ENCODE data around the gene FGF12.

FGF12 gene

DNA sequence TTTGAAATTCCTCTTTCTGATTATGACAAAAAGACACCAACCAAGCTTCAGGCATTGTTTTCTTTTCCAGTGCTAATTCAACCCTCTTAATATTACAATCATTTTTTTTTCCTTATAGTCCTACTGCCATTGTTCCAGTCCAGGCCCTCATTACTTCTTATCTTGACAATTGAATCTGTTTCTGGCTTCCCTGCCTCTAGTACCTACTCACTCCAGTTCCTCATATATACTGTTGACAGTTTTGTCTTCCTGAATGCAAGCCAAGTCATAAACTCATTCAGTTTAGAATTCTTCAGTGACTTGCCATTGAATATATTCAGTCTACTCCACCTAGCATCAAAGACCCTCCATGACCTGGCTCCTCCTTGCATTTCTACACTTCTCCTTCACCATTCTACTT lies 507.4 kb downstream of the FGF12 start:
- in situ Hi-C loops (cut with HindIII; ENCODE audit: low sequenced_read_pairs), result no loop called here

DNA sequence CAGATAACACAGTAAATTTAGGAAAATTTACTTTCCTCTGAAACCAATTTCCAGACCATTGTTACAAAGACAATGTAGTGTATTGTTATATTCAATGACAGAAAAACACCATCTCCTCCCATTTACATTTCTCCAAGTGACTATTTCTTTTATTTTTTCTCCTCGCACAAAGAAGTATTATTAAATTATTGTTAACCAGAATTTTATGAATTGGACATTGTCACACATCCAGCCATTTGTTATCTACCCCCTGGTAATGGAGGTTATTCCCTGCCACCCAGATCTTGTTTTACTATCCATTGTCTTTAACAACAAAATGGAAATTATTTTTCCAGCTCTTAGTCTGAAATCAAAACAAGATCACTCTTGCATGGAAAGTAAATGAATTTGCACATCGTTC lies 511.3 kb downstream of the FGF12 start:
- in situ Hi-C loops (cut with HindIII; ENCODE audit: low sequenced_read_pairs), result no loop called here

DNA sequence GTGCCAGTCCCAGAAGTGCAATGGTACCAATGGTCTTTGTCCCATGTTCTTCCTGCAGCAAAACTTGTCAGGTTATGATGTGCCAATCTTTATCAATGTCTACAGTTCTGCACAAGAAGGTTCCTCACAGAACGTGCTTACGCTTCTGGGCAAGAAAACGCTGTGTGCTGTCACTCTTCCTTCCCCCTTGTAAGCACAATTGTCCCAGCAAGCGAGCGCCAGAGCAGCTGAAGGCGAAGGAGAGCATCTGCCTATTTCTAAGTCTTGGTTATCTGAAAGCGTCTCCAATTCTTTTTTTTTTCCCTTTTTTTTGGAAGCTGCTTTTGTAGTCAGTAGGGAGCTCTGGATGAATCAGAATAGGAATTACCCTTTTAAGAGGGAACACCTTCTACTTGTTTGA lies 514.4 kb downstream of the FGF12 start:
- in situ Hi-C loops (cut with HindIII; ENCODE audit: low sequenced_read_pairs), result no loop called here

DNA sequence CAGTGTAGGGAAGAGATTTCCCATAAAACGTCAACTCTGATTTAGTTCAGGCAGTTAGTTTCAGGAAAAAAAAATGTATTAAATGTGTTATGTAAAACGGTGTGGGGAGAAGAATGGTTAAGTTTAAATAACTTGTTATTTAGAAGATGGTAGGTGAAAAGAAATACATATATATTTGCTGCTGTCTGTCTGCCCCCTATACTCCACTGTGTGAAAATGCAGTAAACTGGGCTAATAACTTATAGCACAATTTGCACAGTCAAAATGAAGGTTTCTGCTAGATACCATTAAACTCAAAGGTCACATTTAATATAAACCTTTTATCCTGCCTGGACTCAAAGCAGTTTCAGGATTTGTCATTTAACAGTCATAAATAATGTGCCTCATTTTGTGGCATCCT lies 515.0 kb downstream of the FGF12 start:
- in situ Hi-C loops (cut with HindIII; ENCODE audit: low sequenced_read_pairs), result no loop called here

DNA sequence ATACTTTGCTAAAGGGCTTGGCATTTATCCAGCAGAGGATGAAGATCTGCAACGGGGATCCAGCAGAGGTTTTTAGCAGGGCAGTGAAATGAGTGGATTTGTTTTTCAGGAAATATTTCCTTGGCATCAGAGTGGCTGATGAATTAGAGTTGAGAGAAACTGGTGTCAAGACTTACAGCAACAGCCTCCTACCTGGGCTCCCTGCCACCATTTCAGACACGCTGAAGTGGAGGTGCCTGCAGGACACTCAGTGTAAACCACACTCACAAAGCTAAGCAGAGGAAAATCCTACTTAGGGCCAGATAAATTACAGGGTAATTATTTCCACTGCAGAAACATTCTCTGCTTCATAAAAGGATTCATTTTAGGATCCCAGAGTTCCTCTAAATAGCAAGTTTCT lies 519.7 kb downstream of the FGF12 start:
- in situ Hi-C loops (cut with HindIII; ENCODE audit: low sequenced_read_pairs), result no loop called here

DNA sequence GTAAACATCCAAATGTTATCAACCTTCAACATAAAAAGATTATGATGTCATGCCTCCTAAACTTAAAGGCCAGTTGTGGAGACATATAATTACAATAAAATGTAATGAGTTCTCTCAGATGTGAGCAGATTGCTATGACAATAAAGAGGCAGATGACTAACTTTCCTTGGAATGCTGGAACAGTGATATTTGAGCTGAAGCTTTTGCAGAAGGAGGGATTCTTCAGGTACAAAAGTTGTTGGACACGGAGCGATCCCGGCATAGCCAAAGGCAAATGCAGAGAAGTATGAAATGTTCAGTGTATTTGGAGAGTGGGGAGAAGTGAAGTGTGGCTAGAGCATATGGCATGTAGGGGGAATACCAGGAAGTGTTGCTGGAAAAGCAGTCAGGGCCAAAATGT lies 520.1 kb downstream of the FGF12 start:
- in situ Hi-C loops (cut with HindIII; ENCODE audit: low sequenced_read_pairs), result no loop called here

DNA sequence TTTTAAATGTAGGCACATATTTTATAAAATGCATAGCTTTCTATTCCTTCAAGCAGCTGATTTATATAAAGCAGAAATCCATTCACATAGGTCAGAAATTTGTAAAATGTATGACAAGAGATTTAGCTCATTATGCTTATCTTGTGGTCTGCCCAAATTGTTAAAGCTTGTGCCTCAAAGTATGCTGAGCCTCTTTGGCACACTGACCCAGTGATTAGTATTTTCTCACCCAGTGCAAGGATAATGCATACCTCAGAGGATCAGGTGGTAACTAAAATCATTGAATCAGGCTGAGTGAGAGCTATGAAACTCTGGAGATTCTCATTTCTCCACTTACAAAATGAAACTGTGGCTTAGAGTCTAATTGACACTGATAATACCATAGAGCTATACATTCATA lies 533.3 kb downstream of the FGF12 start:
- in situ Hi-C loops (cut with HindIII; ENCODE audit: low sequenced_read_pairs), result no loop called here

DNA sequence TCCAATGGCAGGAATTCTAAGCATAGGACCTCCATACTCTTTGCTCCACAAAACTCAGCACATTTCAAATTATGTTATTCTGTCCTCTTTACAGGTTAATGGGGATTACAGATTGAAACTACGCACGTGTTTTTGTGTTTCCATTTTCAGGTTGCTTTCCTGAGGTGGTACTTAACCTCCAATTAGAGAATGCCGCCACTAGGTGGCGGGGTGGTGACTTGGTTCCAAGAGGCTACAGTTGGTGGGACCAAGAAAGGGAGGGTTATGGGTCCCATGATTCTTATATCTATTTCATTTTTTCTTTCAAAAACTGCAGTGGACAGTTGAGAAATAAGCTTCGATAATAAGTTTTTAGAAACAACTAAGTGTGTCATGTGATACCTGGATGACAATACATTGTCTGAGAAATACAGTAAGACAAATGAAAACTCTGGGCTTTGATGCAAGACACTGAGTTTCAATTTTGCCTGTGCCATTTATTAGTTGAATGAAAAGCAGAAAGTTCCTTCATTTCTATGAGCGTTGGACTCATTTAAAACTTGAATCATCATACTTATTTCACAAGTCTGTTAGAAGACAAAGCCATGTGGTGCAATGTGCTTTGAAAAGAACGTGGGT lies 539.0 kb downstream of the FGF12 start:
- in situ Hi-C loops (cut with HindIII; ENCODE audit: low sequenced_read_pairs), result no loop called here

DNA sequence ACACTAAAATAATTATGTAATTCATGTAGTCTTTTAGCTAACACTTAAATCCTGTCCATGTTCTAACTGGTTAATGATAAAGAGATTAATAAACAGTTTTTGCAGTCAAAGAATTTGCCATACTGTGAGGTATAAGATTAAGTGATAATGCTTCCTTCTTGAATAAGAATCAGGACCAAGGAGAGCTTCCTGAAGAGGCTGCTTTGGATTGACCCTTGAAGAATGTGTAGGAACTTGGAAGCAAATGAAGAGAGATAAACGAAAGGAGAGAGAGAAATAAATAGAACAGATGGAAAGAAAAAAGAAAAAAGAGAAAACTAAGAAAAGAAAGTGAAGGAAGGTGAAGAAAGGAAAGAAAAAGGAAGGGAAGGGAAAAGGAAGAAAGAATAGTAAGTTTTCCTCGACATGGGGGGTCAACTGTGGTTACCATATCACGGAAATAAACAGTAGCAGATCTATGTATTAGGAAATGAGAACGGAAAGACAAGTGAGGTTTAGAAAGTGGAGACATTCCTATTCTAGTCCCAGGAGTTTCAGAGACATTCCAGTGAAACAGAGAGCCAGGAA lies 539.8 kb downstream of the FGF12 start:
- in situ Hi-C loops (cut with HindIII; ENCODE audit: low sequenced_read_pairs), result no loop called here

DNA sequence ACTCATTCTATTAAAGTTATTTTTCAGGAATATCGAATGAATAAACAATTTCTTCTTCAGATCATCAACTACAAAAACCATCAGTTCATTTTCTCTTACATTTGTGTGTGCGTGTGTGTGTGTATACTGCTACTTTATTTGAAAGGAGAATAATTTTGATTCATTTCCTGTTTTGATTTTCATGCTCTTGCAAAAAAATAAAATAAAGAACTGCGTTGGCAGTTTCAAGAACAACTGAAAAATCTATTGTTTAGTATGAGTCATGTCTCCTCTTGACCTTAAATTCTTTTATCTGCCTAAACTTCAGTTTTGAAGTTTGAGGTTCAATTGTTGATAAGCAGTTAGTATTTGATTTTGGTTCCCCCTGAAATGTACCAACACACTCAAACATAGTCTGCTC lies 540.8 kb downstream of the FGF12 start:
- in situ Hi-C loops (cut with HindIII; ENCODE audit: low sequenced_read_pairs), result no loop called here

DNA sequence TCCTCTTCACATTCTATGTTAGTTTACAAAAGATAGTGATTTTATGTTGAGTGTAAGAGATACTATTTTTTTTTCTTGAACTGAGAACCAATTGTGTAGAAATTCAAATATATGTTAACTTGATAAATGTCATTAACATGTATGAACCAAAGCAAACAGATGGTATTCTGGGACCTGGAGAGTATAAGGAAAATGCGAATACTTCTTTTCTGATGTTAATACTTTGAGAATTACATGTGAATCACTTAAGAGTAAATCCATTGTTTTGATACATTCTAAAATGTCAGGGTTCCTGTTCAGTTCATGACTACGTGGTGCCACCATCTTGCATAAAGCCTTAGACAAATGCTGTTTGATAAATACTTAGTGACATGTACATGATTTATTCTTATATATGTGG lies 541.3 kb downstream of the FGF12 start:
- in situ Hi-C loops (cut with HindIII; ENCODE audit: low sequenced_read_pairs), result no loop called here

DNA sequence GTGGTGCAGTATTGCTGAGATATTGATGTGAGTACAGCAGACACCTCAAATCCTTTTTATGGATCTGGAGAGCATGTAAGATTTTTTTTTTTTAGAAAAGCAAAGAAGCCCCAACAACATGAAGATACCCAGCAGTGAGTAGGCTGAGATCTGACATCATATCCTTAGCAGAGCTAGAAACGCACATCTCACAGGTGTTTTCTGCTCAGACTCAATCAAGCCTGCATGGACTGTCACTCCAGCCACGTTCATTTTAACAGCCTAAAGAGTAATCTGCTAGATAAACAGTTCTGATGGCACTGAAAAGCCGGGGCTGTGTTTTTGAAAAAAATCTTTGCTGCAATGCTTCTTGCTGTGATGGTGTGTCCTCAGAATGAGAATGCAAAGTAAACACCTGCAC lies 544.2 kb downstream of the FGF12 start:
- in situ Hi-C loops (cut with HindIII; ENCODE audit: low sequenced_read_pairs), result no loop called here

DNA sequence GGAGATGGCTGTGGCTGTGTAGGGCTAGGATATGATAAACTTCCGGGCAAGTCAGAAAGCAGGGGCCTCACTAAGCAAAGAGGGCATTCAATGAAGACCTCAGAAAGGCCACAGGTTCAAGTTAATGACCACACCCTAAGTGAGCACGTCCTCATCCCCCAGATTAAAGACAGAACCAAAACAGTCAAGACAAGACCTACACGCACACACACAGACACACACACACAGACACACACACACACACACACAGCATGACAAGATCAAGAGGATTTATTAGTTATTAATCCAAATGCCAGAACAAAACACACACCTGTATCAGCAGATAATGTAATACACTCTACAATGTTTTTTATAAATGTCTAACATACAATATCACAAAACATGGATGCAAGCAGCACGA lies 546.2 kb downstream of the FGF12 start:
- in situ Hi-C loops (cut with HindIII; ENCODE audit: low sequenced_read_pairs), result no loop called here

DNA sequence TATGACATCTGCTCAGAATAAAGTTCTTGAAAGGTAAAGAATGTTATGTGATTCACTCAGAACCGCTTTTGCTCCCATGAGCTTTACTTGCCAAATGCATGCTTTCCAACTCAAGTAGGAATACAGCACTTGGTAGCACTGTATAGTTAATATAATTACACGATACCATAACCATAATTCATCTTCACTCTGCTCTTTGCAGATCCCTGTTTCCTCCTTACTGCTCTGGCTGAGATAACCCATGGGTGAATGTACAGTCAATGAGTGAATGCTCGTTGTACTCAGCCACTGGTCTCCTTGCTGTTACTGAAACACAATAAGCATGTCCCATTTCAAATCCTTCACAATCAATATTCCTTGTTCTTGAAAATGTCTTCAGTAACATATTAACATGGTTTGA lies 550.0 kb downstream of the FGF12 start:
- in situ Hi-C loops (cut with HindIII; ENCODE audit: low sequenced_read_pairs), result no loop called here

DNA sequence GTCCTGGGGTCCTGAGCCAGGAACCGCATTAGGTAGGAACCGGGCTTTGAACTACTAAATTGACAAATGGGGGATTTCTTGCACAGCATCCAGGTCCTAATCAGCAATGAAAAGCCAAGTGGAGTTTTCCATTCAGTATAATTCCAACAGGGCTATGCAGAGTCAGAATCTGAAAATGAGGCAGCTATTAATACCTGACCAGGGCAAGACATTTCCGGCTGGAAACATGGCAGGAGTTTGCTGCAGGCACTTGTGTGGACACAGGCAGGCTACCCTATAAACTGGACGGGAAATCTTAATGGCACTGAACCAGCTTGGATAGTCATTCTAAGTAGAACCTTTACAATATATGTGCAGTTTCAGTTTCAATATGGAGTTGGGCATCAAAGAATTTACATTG lies 553.1 kb downstream of the FGF12 start:
- in situ Hi-C loops (cut with HindIII; ENCODE audit: low sequenced_read_pairs), result no loop called here

DNA sequence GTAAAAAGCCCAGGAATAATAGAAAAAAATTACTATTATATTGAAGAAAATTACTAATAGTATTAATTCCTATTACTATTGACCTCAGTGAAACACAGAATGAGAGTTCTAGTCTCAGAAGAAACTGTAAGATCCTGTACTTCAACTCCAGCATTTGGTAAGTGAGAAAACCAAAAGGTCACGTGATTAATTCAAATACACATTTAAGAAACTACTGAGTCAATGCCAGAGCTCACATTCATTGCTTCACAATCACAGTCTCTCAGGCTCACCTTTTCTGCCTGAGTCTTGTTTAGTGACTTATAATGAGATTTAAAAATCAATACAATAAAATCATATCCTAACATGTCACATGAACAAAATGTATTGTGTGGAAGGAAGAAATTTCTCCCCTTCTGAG lies 556.1 kb downstream of the FGF12 start:
- in situ Hi-C loops (cut with HindIII; ENCODE audit: low sequenced_read_pairs), result no loop called here

DNA sequence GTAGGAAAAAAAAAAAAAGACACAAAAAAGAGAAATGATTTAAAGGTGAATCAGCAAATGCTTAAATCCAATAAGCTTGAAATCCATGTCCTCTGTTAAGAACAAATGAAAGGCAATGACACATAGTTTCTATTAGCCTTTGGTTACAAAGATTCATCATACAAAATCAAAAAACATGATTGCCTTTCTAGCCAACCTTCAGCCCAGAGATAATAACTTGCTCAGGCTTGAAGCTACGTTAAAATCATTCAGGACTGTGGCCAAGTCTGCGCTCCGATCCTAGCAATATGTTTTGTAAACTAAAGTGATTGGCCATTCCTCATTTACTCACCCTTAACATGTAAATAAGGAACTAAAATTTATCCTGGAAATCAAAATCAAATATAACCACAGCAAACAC lies 556.7 kb downstream of the FGF12 start:
- in situ Hi-C loops (cut with HindIII; ENCODE audit: low sequenced_read_pairs), result no loop called here

DNA sequence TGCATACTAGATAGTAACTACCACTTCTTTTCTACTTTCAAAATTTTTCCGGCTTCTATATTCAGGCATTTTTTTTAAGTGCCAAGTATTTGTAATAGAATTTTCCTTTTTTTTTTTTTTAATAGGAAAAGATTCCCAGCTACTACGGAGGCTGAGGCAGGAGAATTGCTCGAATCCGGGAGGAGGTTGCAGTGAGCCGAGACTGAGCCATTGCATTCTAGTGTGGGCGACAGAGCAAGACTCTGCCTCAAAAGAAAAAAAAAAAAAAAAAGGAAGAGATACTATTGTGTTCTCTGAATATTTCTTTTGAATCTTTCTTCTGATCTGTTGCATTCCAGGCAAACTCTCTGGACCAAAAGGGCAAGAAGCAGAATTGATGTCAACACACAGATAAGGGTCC lies 557.3 kb downstream of the FGF12 start:
- in situ Hi-C loops (cut with HindIII; ENCODE audit: low sequenced_read_pairs), result no loop called here

DNA sequence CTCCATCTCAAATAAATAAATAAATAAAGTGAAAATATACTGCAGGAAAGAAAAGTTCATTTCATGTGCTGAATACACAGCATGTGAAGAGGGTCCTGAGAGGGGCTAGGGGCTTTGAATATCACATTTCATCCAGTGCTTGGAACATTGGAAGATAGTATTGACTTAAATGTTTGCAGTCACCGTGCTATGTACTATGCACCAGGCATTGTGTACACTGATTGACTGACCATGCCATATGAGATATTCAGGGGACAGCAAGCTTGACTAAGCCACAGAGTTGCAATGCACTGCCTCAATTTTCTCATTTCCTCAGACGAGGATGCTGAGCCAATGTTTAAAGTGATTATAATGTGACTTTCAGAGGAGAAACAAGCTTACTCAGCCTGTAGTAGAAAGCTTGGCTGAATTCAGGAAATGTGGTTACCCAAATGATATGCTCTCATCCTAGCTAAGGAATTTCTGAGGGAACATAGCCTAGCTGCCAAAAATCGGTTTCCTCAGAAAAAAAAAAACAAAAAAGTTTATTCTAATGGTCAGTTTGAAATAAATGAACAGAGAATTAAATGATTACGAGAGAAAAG lies 557.9 kb downstream of the FGF12 start:
- in situ Hi-C loops (cut with HindIII; ENCODE audit: low sequenced_read_pairs), result no loop called here

DNA sequence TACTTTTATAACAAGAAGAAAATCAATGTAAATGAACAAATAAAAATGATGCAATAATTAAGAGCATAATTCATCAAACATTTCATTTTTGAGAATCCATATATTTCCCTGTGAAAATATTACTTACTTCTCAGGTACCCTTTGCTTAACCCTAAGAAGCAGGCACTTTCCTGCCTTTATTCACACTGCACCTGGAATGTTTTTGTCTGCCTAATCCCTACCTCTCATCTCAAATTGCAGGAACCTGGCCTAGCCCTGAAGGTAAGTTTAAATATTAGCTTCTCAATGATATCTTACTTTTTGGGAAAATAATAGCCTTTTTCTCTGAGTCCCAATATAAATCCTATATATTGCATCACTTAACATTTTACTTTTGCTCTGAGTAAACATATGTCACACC lies 559.1 kb downstream of the FGF12 start:
- in situ Hi-C loops (cut with HindIII; ENCODE audit: low sequenced_read_pairs), result no loop called here

DNA sequence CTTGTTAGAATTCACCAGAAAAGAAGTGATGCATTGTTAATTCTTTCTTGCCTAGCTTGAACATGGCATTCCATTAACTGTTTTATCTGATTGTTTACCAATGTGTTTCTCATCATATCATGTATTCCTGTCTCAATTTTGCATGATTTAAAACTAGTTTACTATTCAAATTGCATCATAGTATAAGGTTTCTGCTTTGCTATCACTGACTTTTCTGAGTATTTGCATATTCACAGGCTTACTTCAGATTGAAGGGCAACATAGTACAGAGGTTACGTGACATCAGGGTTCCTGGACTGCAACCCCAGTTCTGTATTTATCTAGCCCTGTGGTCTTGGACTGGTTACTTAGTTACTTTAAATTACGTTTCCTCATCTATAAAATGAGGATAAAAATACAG lies 561.8 kb downstream of the FGF12 start:
- in situ Hi-C loops (cut with HindIII; ENCODE audit: low sequenced_read_pairs), result no loop called here

DNA sequence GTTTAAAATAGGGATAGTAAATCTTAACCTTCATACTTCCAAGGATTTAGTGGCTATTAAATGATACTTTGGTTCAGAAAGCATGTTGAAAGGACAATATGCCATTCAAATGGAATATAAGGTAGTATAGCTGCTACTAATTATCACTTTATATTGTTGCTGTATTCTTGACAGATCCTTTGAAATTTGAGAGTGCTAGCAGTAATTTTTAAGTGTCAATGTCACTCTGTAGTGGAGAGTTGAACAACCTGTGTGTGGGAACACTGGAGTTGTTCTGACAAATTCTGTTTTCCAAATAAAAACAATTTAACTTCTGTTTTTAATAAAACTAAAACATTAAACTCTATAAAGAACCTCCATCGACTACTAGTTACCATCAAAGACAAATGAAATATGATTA lies 565.7 kb downstream of the FGF12 start:
- in situ Hi-C loops (cut with HindIII; ENCODE audit: low sequenced_read_pairs), result no loop called here

DNA sequence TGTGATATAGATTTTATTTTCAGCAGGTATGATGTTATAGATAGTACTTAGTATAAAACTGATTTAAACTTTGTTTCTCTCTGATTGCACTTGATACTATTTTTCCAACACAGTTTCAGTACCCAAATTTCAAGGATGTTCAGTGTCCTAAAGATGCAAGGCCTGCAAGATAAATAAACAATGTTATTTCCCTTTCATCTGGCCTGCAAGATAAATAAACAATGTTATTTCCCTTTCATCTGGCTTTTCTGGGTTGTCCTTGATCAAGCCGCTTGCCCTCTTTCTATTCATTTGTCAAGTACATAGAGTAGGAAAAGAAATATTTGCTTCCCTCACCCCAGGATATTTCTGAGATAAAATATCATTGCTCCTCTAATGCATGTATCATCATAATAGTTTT lies 571.0 kb downstream of the FGF12 start:
- in situ Hi-C loops (cut with HindIII; ENCODE audit: low sequenced_read_pairs), result no loop called here
